ENCODE results near the gene OLFML2A.
A peak's percentile ranks its signal among the peaks of the same experiment; 100 is the strongest.
"Not testable (repeated sequence)": the region's sequence is repeated elsewhere in the genome, so short reads cannot be mapped to it uniquely, and the experiment has no call there.

Gene OLFML2A

GRCh38 chr9:124761710-124762109 is 15.2 kb upstream of the OLFML2A start:
- DNase-seq = no peak

- DNase-seq = no peak
These were observed 14.3 kb upstream of the OLFML2A start for GRCh38 chr9:124762633-124763032.

- no peak for DNase-seq
These were observed 12.0 kb upstream of the OLFML2A start for GRCh38 chr9:124764774-124765438.

- no peak for DNase-seq
These were observed 11.5 kb upstream of the OLFML2A start for GRCh38 chr9:124765439-124765835.

GRCh38 chr9:124766326-124766725 is 10.6 kb upstream of the OLFML2A start:
- no peak for DNase-seq

GRCh38 chr9:124766815-124767554 is 9.9 kb upstream of the OLFML2A start:
- DNase-seq = no peak

GRCh38 chr9:124767821-124768220 is 9.1 kb upstream of the OLFML2A start:
- DNase-seq = no peak

GRCh38 chr9:124768334-124768733 is 8.6 kb upstream of the OLFML2A start:
- DNase-seq = no peak

GRCh38 chr9:124768750-124769548 is 8.0 kb upstream of the OLFML2A start:
- DNase-seq = no peak

GRCh38 chr9:124769549-124770358 is 7.2 kb upstream of the OLFML2A start:
- DNase-seq = no peak

- peak; percentile 56 for DNase-seq
These were observed 6.4 kb upstream of the OLFML2A start for GRCh38 chr9:124770359-124771020.

- peak; percentile 97 for DNase-seq
These were observed 5.7 kb upstream of the OLFML2A start, which contains the start of gene NR6A1 for GRCh38 chr9:124771021-124771866. Gene NR6A1 (minus strand): TSS chr9:124771311.

GRCh38 chr9:124771867-124772679 is 4.9 kb upstream of the OLFML2A start:
- DNase-seq = peak; percentile 77

- DNase-seq = not testable (repeated sequence)
These were observed 4.1 kb upstream of the OLFML2A start for GRCh38 chr9:124772877-124773276.

GRCh38 chr9:124773473-124774128 is 3.3 kb upstream of the OLFML2A start:
- no peak for DNase-seq

- peak; percentile 94 for DNase-seq
These were observed 2.6 kb upstream of the OLFML2A start for GRCh38 chr9:124774129-124774978.

- DNase-seq = no peak
These were observed 347 bp upstream of the OLFML2A start for GRCh38 chr9:124776618-124776953.

- no peak for DNase-seq
These were observed 1.8 kb downstream of the OLFML2A start for GRCh38 chr9:124778575-124779367.
